GM20000 (cell line): ENCODE results near the gene RPS6KL1.

ENCODE experiments used
- DNase-seq: peaks from one replicate; pipeline ENCODE4 v3.0.0; 2012; ENCODE audit warnings: low spot score
- CTCF ChIP-seq: IDR thresholded peaks from 2 replicates; pipeline ENCODE4 v1.5.1; 2012; ENCODE audit warnings: mild to moderate bottlenecking, control low read depth; ENCODE audit errors: extremely low read depth, missing control alignments

RPS6KL1 gene

GRCh38 chr14:74954947-74955228 lies 31.8 kb upstream of the RPS6KL1 start:
- no peak for DNase-seq
- no peak for TF ChIP-seq CTCF

GRCh38 chr14:74954232-74954946 lies 31.3 kb upstream of the RPS6KL1 start:
- DNase-seq: no peak
- TF ChIP-seq CTCF: no peak

- DNase-seq: no peak
These were observed 30.6 kb upstream of the RPS6KL1 start for GRCh38 chr14:74953686-74954085.

GRCh38 chr14:74952697-74953484 lies 29.8 kb upstream of the RPS6KL1 start:
- no peak for DNase-seq

More at GRCh38 chr14:74953686-74954085, 30.6 kb upstream of the RPS6KL1 start:
- TF ChIP-seq CTCF: no peak

GRCh38 chr14:74952180-74952665 lies 29.2 kb upstream of the RPS6KL1 start:
- DNase-seq: no peak
- TF ChIP-seq CTCF: no peak

More at GRCh38 chr14:74952697-74953484, 29.8 kb upstream of the RPS6KL1 start:
- no peak for TF ChIP-seq CTCF

- no peak for TF ChIP-seq CTCF
- DNase-seq: no peak
These were observed 28.6 kb upstream of the RPS6KL1 start for GRCh38 chr14:74951443-74952179.
